Measurements from ENCODE around the gene SBF2.

The SBF2 gene

GRCh38 chr11:10317776-10318526 is 23.9 kb upstream of the SBF2 start:
- in situ Hi-C loops (cut with HindIII; ENCODE audit: low sequenced_read_pairs) = no loop called here

GRCh38 chr11:10317151-10317755 is 23.2 kb upstream of the SBF2 start:
- in situ Hi-C loops (cut with HindIII; ENCODE audit: low sequenced_read_pairs) = no loop called here

- in situ Hi-C loops (cut with HindIII; ENCODE audit: low sequenced_read_pairs) = no loop called here
Observed at GRCh38 chr11:10315083-10315482, 21.1 kb upstream of the SBF2 start.

- in situ Hi-C loops (cut with HindIII; ENCODE audit: low sequenced_read_pairs) = no loop called here
Observed at GRCh38 chr11:10314199-10315072, 20.4 kb upstream of the SBF2 start.

GRCh38 chr11:10311802-10312201 is 17.8 kb upstream of the SBF2 start:
- in situ Hi-C loops (cut with HindIII; ENCODE audit: low sequenced_read_pairs) = no loop called here

- in situ Hi-C loops (cut with HindIII; ENCODE audit: low sequenced_read_pairs) = no loop called here
Observed at GRCh38 chr11:10310301-10310841, 16.4 kb upstream of the SBF2 start.

- in situ Hi-C loops (cut with HindIII; ENCODE audit: low sequenced_read_pairs) = loop anchor here (10.0 kb wide), 1 partner anchor 555 kb away; no protein-coding TSS in a partner anchor
Observed at GRCh38 chr11:10309163-10310093, 15.4 kb upstream of the SBF2 start.

GRCh38 chr11:10308201-10308954 is 14.4 kb upstream of the SBF2 start:
- in situ Hi-C loops (cut with HindIII; ENCODE audit: low sequenced_read_pairs) = loop anchor here (10.0 kb wide), 1 partner anchor 554 kb away; no protein-coding TSS in a partner anchor

GRCh38 chr11:10307400-10308200 is 13.6 kb upstream of the SBF2 start:
- in situ Hi-C loops (cut with HindIII; ENCODE audit: low sequenced_read_pairs) = loop anchor here (10.0 kb wide), 1 partner anchor 553 kb away; no protein-coding TSS in a partner anchor

- in situ Hi-C loops (cut with HindIII; ENCODE audit: low sequenced_read_pairs) = loop anchor here (10.0 kb wide), 1 partner anchor 552 kb away; no protein-coding TSS in a partner anchor
Observed at GRCh38 chr11:10307022-10307399, 13.0 kb upstream of the SBF2 start.

- in situ Hi-C loops (cut with HindIII; ENCODE audit: low sequenced_read_pairs) = loop anchor here (10.0 kb wide), 1 partner anchor 551 kb away; no protein-coding TSS in a partner anchor
Observed at GRCh38 chr11:10305964-10306918, 12.2 kb upstream of the SBF2 start.

- in situ Hi-C loops (cut with HindIII; ENCODE audit: low sequenced_read_pairs) = loop anchor here (10.0 kb wide), 1 partner anchor 551 kb away; no protein-coding TSS in a partner anchor
Observed at GRCh38 chr11:10305262-10305963, 11.4 kb upstream of the SBF2 start.

GRCh38 chr11:10304495-10305261 is 10.7 kb upstream of the SBF2 start, which contains the start of gene ADM:
Gene ADM, plus strand, starts transcription at chr11:10305073. Its CDS starts 628 bp downstream, at chr11:10305701.
- in situ Hi-C loops (cut with HindIII; ENCODE audit: low sequenced_read_pairs) = loop anchor here (5.0 to 10.0 kb wide), 2 partner anchors 82 to 550 kb away; no protein-coding TSS in a partner anchor

GRCh38 chr11:10303558-10304363 is 9.7 kb upstream of the SBF2 start:
- in situ Hi-C loops (cut with HindIII; ENCODE audit: low sequenced_read_pairs) = loop anchor here (5.0 to 10.0 kb wide), 2 partner anchors 81 to 549 kb away; no protein-coding TSS in a partner anchor
